ENCODE data around the gene MRO.

The MRO gene

GRCh38 chr18:50844960-50845359 lies 25.1 kb upstream of the MRO start:
- no peak overlapping the region for H4K91ac ChIP-seq (ENCODE audit: low read depth, low read length, poor library complexity)
- no peaks in the 10 kb centered on the region for H3K27me3 ChIP-seq (ENCODE audit: control insufficient read depth in 3 of 3, insufficient read depth in 3 of 3, low read depth in 1 of 3, low read length in 3 of 3)
- no peak overlapping the region for H2BK15ac ChIP-seq (ENCODE audit: low read length)
- no peak overlapping the region for H3K4me2 ChIP-seq (ENCODE audit: insufficient read depth, low read length, poor library complexity, severe bottlenecking)
- no peak overlapping the region for H2BK5ac ChIP-seq (ENCODE audit: low read length)
- H2AFZ ChIP-seq (ENCODE audit: low read length), result no peak overlapping the region
- no peak overlapping the region for H3K27ac ChIP-seq (replicated peaks; ENCODE audit: low read length)
- no peak overlapping the region for H3K4ac ChIP-seq (ENCODE audit: low read length)
- H3K9me3 ChIP-seq (replicated peaks in 1 of 2; ENCODE audit: control insufficient read depth in 2 of 2, insufficient read depth in 1 of 2, low read depth in 1 of 2, low read length in 2 of 2), result no peaks in the 10 kb centered on the region
- no peak for DNase-seq (ENCODE audit: low spot score)
- no peaks in the 10 kb centered on the region for H3K4me1 ChIP-seq (ENCODE audit: control insufficient read depth in 2 of 2, insufficient read depth in 1 of 2, low read depth in 1 of 2, low read length in 2 of 2)
- no peak overlapping the region for H3K18ac ChIP-seq (ENCODE audit: low read length)
- no peak overlapping the region for H3K9ac ChIP-seq (ENCODE audit: low read depth, low read length, poor library complexity)
- no peak overlapping the region for H2BK120ac ChIP-seq (ENCODE audit: low read depth, low read length)
- H3K23ac ChIP-seq (ENCODE audit: low read depth, low read length, poor library complexity), result no peak overlapping the region
- H3K14ac ChIP-seq (ENCODE audit: low read length), result no peak overlapping the region
- no peak overlapping the region for H2BK12ac ChIP-seq (ENCODE audit: low read length)
- no peak overlapping the region for H4K8ac ChIP-seq (ENCODE audit: low read depth, low read length)
- H3K79me1 ChIP-seq (ENCODE audit: low read depth, low read length), result no peaks in the 10 kb centered on the region
- WGBS, 2 donors (ENCODE audit: extremely low coverage in 2 of 2, insufficient read length in 2 of 2, insufficient replicate concordance in 1 of 2), result no CpG with 5 or more reads among the region's 3 CpGs
- no peak overlapping the region for H2AK5ac ChIP-seq (ENCODE audit: low read depth, low read length)
- H3K36me3 ChIP-seq (replicated peaks in 1 of 2; ENCODE audit: control insufficient read depth in 2 of 2, insufficient read depth in 2 of 2, low read length in 2 of 2), result no peaks in the 10 kb centered on the region
- no peak overlapping the region for H3K4me3 ChIP-seq (ENCODE audit: low read length in 2 of 2)

GRCh38 chr18:50844554-50844953 lies 24.7 kb upstream of the MRO start:
- H3K14ac ChIP-seq (ENCODE audit: low read length), result no peak overlapping the region
- no peaks in the 10 kb centered on the region for H3K36me3 ChIP-seq (replicated peaks in 1 of 2; ENCODE audit: control insufficient read depth in 2 of 2, insufficient read depth in 2 of 2, low read length in 2 of 2)
- H3K23ac ChIP-seq (ENCODE audit: low read depth, low read length, poor library complexity), result no peak overlapping the region
- no CpG with 5 or more reads among the region's 6 CpGs for WGBS, 2 donors (ENCODE audit: extremely low coverage in 2 of 2, insufficient read length in 2 of 2, insufficient replicate concordance in 1 of 2)
- no peak overlapping the region for H2BK15ac ChIP-seq (ENCODE audit: low read length)
- no peak overlapping the region for H3K27ac ChIP-seq (replicated peaks; ENCODE audit: low read length)
- no peaks in the 10 kb centered on the region for H3K27me3 ChIP-seq (ENCODE audit: control insufficient read depth in 3 of 3, insufficient read depth in 3 of 3, low read depth in 1 of 3, low read length in 3 of 3)
- no peak overlapping the region for H3K9ac ChIP-seq (ENCODE audit: low read depth, low read length, poor library complexity)
- DNase-seq (ENCODE audit: low spot score), result no peak
- no peak overlapping the region for H2BK5ac ChIP-seq (ENCODE audit: low read length)
- H3K18ac ChIP-seq (ENCODE audit: low read length), result no peak overlapping the region
- H3K9me3 ChIP-seq (replicated peaks in 1 of 2; ENCODE audit: control insufficient read depth in 2 of 2, insufficient read depth in 1 of 2, low read depth in 1 of 2, low read length in 2 of 2), result no peaks in the 10 kb centered on the region
- H4K8ac ChIP-seq (ENCODE audit: low read depth, low read length), result no peak overlapping the region
- H3K4me1 ChIP-seq (ENCODE audit: control insufficient read depth in 2 of 2, insufficient read depth in 1 of 2, low read depth in 1 of 2, low read length in 2 of 2), result no peaks in the 10 kb centered on the region
- no peak overlapping the region for H2AK5ac ChIP-seq (ENCODE audit: low read depth, low read length)
- H3K4me3 ChIP-seq (ENCODE audit: low read length in 2 of 2), result no peak overlapping the region
- H2BK12ac ChIP-seq (ENCODE audit: low read length), result no peak overlapping the region
- no peak overlapping the region for H4K91ac ChIP-seq (ENCODE audit: low read depth, low read length, poor library complexity)
- no peak overlapping the region for H3K4ac ChIP-seq (ENCODE audit: low read length)
- no peak overlapping the region for H3K4me2 ChIP-seq (ENCODE audit: insufficient read depth, low read length, poor library complexity, severe bottlenecking)
- H2AFZ ChIP-seq (ENCODE audit: low read length), result no peak overlapping the region
- H3K79me1 ChIP-seq (ENCODE audit: low read depth, low read length), result no peaks in the 10 kb centered on the region
- H2BK120ac ChIP-seq (ENCODE audit: low read depth, low read length), result no peak overlapping the region

GRCh38 chr18:50842846-50843245 lies 23.0 kb upstream of the MRO start:
- Histone ChIP-seq H3K4me2 (ENCODE audit: insufficient read depth, low read length, poor library complexity, severe bottlenecking) (no peak overlapping the region), H3K36me3 (replicated peaks in 1 of 2; ENCODE audit: control insufficient read depth in 2 of 2, insufficient read depth in 2 of 2, low read length in 2 of 2) (no peaks in the 10 kb centered on the region)
- WGBS, 2 donors (ENCODE audit: extremely low coverage in 2 of 2, insufficient read length in 2 of 2, insufficient replicate concordance in 1 of 2), result no CpG with 5 or more reads among the region's 1 CpG

GRCh38 chr18:50839996-50840395 lies 20.2 kb upstream of the MRO start:
- H3K9ac ChIP-seq (ENCODE audit: low read depth, low read length, poor library complexity), result no peak overlapping the region
- no peak overlapping the region for H2AK5ac ChIP-seq (ENCODE audit: low read depth, low read length)
- no peak overlapping the region for H4K91ac ChIP-seq (ENCODE audit: low read depth, low read length, poor library complexity)
- no CpG with 5 or more reads among the region's 3 CpGs for WGBS, 2 donors (ENCODE audit: extremely low coverage in 2 of 2, insufficient read length in 2 of 2, insufficient replicate concordance in 1 of 2)
- no peak overlapping the region for H3K27ac ChIP-seq (replicated peaks; ENCODE audit: low read length)
- H3K23ac ChIP-seq (ENCODE audit: low read depth, low read length, poor library complexity), result no peak overlapping the region
- no peak overlapping the region for H2BK5ac ChIP-seq (ENCODE audit: low read length)
- H3K79me1 ChIP-seq (ENCODE audit: low read depth, low read length), result no peaks in the 10 kb centered on the region
- H3K14ac ChIP-seq (ENCODE audit: low read length), result no peak overlapping the region
- no peak overlapping the region for H4K8ac ChIP-seq (ENCODE audit: low read depth, low read length)
- H2BK12ac ChIP-seq (ENCODE audit: low read length), result no peak overlapping the region
- no peaks in the 10 kb centered on the region for H3K36me3 ChIP-seq (replicated peaks in 1 of 2; ENCODE audit: control insufficient read depth in 2 of 2, insufficient read depth in 2 of 2, low read length in 2 of 2)
- no peak overlapping the region for H3K4ac ChIP-seq (ENCODE audit: low read length)
- DNase-seq (ENCODE audit: low spot score), result no peak
- no peak overlapping the region for H3K18ac ChIP-seq (ENCODE audit: low read length)
- H2BK120ac ChIP-seq (ENCODE audit: low read depth, low read length), result no peak overlapping the region
- H2BK15ac ChIP-seq (ENCODE audit: low read length), result no peak overlapping the region
- peak overlapping the region; percentile 6 for H2AFZ ChIP-seq (ENCODE audit: low read length)
- H3K9me3 ChIP-seq (replicated peaks in 1 of 2; ENCODE audit: control insufficient read depth in 2 of 2, insufficient read depth in 1 of 2, low read depth in 1 of 2, low read length in 2 of 2), result no peaks in the 10 kb centered on the region
- H3K4me3 ChIP-seq (ENCODE audit: low read length in 2 of 2), result no peak overlapping the region
- no peaks in the 10 kb centered on the region for H3K27me3 ChIP-seq (ENCODE audit: control insufficient read depth in 3 of 3, insufficient read depth in 3 of 3, low read depth in 1 of 3, low read length in 3 of 3)
- H3K4me2 ChIP-seq (ENCODE audit: insufficient read depth, low read length, poor library complexity, severe bottlenecking), result no peak overlapping the region
- H3K4me1 ChIP-seq (ENCODE audit: control insufficient read depth in 2 of 2, insufficient read depth in 1 of 2, low read depth in 1 of 2, low read length in 2 of 2), result no peaks in the 10 kb centered on the region

More at GRCh38 chr18:50842846-50843245, 23.0 kb upstream of the MRO start:
- H4K91ac ChIP-seq (ENCODE audit: low read depth, low read length, poor library complexity), result no peak overlapping the region
- H2BK12ac ChIP-seq (ENCODE audit: low read length), result no peak overlapping the region
- H2BK5ac ChIP-seq (ENCODE audit: low read length), result no peak overlapping the region
- no peak overlapping the region for H3K4me3 ChIP-seq (ENCODE audit: low read length in 2 of 2)
- H3K79me1 ChIP-seq (ENCODE audit: low read depth, low read length), result no peaks in the 10 kb centered on the region
- H3K14ac ChIP-seq (ENCODE audit: low read length), result no peak overlapping the region
- no peaks in the 10 kb centered on the region for H3K4me1 ChIP-seq (ENCODE audit: control insufficient read depth in 2 of 2, insufficient read depth in 1 of 2, low read depth in 1 of 2, low read length in 2 of 2)
- H3K9me3 ChIP-seq (replicated peaks in 1 of 2; ENCODE audit: control insufficient read depth in 2 of 2, insufficient read depth in 1 of 2, low read depth in 1 of 2, low read length in 2 of 2), result no peaks in the 10 kb centered on the region
- H3K18ac ChIP-seq (ENCODE audit: low read length), result no peak overlapping the region
- no peak overlapping the region for H2AFZ ChIP-seq (ENCODE audit: low read length)
- H3K27ac ChIP-seq (replicated peaks; ENCODE audit: low read length), result no peak overlapping the region
- H2AK5ac ChIP-seq (ENCODE audit: low read depth, low read length), result no peak overlapping the region
- no peak overlapping the region for H3K23ac ChIP-seq (ENCODE audit: low read depth, low read length, poor library complexity)
- H3K27me3 ChIP-seq (ENCODE audit: control insufficient read depth in 3 of 3, insufficient read depth in 3 of 3, low read depth in 1 of 3, low read length in 3 of 3), result no peaks in the 10 kb centered on the region
- H3K4ac ChIP-seq (ENCODE audit: low read length), result no peak overlapping the region
- H3K9ac ChIP-seq (ENCODE audit: low read depth, low read length, poor library complexity), result no peak overlapping the region
- no peak overlapping the region for H2BK120ac ChIP-seq (ENCODE audit: low read depth, low read length)
- H4K8ac ChIP-seq (ENCODE audit: low read depth, low read length), result no peak overlapping the region
- no peak overlapping the region for H2BK15ac ChIP-seq (ENCODE audit: low read length)
- no peak for DNase-seq (ENCODE audit: low spot score)
